Renal pelvis (tissue), 4 donors: ENCODE results near the gene ZBTB42. TPM values are rescaled to one million over a fixed set of nuclear protein-coding genes. Genes with fewer than 3 reads are reported as not detected.

ENCODE experiments used
- DNase-seq: peaks from one replicate; pipeline ENCODE4 v3.0.0-alpha.2; 2013
- polyA plus RNA-seq, 3 donors: library from polyadenylated mRNA; unstranded; fragments of 120-200 nt; gene quantifications; one replicate each; pipeline ENCODE4 v1.2.1, GENCODE V29; 2013; ENCODE audit not compliant: insufficient read length in 3 of 3

The ZBTB42 gene
- polyA plus RNA-seq, 3 donors: 4.7 to 5.4 (median 5.1) TPM

DNA sequence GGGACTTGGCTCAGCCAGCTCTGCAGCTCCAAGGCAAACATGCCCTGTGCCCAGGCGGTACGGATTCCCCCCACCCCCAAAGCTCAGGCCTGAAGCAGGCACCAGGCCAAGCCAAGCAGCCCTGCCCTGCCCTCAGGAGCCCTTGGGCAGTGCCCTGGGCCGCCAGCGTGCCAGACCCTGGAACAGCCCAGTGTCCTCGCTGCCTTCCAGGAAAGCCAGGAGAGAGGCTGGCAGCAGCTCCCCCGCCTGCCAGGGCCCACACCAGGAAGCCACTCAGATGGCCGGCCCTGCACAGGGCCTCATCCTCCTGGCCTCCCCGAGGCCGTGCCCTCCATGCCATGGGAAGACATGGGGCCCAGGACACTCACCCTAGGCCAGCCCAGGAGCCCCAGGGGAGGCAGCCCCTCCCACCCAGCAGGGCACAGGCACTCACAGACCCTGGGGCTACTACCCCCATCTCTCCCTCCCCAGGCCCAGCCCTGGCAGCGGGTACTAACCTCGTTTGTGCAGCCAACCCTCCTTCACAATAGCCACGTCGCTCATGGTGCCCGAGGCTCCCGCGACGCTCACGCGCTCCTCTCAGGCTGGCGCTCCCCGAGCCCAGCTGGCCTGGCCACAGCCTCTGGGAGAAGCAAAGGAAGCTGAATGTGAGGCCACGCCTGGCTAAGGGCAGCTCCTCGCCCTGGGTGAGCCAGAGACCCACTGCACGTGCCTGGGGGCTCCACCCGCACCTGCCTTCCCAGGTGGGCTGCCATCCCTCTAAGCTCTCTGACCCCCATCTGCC lies 8.6 kb upstream of the ZBTB42 start:
- no peak for DNase-seq

DNA sequence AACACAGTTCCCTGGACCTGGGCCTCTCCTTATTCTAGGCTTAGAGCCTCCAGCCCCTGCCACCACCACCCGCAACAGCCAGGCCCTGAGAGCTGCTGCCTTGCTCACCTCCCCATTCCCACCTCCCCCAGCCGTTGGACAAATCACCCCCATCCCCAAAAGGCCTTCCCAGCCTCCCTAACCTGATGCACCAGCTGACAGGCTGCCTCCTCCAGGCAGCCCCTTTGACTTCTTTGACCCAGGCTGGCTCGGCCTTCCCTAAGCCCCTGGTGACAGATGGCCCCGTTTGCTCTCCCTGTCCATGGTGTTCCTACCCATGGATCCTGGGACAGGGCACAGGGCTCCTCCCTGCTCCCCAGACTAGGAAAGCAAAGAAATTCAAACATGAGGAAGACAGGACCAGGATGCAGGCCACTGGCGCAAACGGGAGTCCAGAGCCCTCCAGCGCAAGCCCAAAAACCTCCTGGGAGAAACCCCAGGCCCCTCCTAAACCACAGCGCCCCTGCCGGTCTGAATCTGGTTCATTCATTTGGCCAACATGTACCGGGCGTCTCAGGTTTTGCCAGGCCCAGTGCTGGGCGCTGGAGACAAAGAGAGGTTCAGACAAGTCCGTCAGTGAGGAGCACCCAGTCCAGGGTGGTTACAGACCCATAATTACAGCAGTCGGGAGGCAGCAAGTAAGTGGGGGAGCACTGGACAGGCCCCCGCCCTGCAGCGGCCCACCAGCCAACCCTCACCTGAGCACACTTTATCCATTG lies 7.8 kb upstream of the ZBTB42 start:
- no peak for DNase-seq

DNA sequence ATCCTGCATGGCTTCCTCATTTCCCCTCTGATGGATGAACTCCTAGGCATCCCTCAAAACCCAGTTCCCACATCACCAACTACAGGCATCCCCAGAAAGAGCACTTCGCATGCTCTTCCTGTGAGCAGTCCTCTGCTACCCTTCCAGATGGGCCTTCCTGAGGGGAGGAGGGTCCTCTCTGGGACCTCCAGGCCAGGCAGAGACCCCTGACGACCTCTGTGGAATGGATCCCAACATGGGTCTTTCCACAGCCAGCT lies 7.3 kb upstream of the ZBTB42 start:
- DNase-seq: no peak

DNA sequence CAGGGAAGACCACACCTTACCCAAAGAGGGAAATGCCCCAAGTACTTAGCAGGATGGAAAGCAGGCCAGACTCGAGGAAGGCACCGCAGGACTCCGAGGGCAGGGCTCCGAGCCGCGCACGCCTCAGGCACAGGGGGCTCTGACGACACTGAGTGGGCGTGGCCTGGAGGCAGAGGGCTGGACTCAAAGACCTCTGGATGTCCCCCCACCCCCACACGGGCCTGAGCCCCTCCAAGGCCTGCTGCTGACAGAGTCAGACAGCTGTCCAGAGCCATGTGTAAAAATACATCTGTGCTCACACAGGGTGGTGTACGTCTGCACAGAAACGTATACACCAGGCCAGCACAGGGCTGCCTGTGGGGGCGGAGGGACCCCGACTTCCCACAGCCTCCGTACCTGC lies 6.8 kb upstream of the ZBTB42 start:
- no peak for DNase-seq

DNA sequence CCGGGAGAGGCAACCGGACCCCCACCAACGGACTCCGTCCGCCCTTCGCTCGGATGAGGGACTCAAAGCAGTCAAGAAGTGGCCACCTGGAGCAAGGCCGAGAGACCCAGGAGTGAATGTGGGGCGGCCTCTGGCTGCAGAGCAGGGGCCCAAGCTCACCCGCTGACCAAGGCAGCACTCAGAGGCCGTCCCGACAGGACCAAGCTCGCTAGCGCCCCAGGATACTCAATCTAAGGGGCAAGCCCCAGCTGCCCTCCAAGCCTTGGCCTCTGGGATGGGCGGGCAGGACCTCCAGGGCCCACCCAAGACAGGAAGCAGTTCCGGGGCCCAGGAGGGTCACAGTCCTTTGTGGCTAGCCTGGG lies 6.3 kb upstream of the ZBTB42 start:
- DNase-seq: no peak

DNA sequence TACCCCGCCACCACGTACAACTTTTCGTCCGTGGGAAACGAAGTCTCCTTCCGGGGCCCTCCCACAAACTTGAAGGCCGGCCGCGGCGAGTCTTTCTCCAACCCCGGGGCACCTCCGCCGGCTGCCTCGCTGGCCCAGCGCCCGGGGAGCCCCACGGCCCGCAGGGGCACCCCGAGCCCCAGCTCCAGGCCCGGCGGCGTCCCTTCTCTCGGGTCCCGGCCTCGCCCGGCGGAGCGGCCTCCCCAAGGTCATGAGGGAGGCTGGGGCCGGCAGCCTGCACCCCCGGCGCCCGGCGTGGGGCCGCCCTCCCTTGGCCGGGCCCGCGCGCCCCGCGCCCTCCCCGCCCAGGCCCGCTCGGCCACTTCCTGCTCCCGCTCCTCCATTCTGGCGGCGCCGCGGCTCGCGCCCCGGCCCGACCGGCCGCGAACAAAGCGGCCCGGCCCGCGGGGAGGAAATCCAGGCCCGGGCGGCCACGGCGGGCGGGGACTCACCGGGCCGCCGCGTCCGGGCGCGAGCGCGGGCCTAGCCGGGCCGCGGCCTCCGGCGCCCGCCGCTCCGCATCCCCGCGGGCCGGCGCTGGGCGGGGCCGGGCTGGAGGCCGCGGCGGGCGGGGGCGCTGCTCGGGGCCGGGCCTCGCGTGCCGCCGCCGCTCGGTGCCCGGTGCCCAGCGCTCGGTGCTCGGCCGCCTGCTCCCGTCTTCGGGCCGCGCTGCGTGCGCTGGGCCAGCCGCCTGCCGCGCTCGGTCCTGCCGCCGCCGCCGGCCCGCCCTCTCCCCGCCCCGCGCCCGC lies 5.7 kb upstream of the ZBTB42 start, which contains the start of gene AKT1:
AKT1 (minus strand) TSS at position 756 of the 788 bp plus-strand sequence. CDS start 3,105 bp downstream, outside the sequence.
- DNase-seq: no peak

DNA sequence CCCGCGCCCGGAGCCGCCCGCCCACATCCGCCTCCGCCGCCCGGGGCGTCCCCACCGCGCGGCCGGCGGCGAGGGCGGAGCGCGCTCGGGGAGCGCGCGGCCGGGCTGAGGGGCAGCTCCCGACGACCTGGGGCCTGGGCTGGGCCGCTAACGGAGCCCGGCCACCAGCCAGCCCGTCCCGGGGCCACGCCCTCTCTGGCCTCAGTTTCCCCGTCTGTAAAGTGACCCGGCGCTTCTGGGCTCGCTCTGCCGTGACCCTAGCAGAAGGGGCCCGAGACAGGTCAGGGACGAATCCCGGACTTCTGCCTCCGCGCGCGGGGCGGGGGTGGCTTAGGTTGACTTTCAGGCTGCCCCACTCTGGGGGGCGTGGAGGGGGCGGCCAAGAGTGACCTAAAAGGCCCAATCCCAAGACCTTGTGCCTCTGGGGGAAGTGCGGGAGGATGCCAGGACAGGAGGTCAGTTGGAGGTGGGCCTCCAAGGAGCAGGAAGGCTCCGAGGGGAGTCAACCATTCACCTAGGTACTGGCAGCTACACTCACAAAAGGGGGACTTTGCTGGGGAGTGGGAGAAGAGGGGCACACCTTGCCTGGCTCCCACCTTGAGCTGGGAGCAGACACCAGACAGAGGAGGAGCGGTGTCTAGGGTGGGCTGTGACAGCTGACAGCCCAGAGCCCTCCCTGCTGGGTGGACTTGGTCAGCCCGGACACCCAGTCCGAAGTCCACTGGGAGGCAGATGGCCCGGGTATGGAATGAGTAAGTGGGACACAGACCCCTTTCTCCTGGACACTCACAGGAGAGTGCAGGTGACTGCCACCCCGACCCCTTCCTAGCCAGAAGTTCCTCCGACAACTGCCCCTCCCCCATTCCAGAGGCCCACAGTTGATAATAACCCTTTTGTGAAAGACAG lies 4.9 kb upstream of the ZBTB42 start:
- DNase-seq: no peak

DNA sequence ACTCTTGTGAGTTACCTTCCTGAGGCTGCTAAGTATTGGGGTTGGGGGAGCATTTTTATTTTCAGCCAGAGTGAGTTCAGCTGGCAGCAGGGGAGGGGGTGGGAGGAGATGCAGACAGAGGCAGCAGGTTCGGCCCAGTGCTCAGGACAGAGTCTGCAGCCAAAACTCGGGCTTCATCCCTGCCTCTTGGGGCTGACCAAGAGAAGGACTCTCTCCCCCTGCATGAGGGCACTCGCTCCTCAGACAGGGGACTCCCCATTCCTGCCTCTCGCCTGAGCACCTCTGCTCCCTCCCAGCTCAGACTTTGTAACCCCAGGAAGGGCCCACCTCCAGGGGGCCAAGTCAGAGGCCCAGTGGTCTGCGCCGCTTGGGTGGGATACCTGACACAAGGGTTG lies 4.2 kb upstream of the ZBTB42 start:
- no peak for DNase-seq

DNA sequence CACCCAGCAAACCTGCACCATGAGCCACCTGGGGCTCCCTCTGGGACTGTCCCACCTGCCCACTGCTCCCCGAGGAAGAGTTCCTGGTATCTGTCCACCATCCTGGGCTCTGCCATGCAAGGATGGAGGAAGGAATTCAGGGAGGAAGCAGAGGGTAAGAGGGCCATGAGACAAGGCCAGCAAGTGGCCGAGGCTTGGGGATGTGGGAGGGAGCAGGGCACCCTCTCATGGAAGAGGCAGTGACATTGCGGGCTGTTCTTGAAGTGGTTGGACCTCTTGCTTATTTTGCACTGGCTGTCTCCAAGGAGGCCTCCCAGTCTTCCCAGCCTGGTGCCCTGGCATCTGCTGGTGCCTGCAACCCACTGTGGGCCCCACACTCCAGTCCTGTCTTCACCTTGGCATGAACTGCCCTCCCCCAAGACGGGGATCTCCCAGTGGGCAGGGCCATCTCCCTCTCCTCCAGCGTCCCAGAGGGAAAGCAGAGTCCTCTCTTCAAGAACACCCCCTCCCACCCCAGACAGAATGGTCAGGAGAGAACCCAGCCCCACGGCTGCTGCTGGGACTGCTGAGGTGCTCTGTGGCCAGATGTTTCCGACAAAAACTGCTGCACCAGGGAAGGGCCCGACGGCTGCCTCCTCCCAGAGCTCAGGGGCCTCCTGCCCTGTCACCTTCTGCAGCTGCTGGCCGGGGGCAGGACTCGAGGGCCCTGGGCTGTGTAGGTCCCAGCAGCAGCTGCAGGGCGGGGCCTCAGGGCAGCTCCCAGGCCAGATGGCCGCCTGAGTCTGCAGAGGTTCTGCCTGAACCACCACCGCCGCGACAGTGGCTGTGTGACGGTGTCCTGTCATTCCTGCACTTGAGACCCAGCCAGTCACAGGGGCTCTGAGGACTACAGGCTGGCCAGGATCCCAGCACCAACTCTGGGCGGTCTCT lies 3.5 kb upstream of the ZBTB42 start:
- DNase-seq: no peak

DNA sequence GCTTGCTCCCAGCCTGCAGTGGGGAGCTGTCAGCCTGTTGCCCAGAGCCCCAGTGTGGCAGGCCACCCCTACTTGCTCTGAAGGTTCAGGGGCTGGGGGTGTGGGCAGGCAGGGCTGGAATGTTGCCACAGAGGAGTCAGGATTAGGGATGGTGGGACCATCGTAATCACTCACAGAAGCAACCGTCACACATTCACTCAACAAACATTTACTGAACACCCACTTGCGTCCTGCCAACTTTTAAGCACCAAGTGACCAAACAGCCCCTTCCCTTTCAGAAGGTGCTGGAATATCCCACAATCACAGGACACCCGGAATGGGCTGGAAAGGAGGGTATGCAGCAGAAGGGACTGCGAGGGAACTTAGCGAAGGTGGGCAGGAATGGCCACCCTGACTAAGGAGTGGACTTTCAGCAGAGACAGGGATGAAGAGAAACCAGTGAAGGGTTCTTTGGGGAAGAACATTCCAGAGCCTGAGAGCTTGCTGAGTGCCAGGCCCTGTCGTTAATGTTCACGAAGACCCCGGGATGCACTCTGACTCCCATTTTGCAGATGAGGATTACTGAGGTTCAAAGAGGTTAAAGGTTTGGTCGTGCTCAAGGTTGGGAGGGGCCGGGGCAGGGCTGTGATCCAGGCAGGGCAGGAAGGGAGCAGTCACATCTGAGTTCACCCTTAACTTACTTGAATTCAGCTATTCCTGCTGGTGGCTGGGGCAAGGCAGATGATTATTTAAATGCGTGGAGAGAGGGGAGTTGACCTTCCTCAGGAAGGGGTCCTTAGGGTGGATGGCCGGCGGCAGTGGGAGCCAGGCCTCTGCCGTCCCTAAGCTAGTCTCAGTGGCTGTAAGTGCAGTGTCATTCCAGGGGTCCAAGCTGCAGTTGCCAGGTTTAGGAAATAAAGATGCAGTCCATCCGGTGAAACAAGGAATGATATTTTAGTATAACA lies 2.3 kb upstream of the ZBTB42 start:
- no peak for DNase-seq

DNA sequence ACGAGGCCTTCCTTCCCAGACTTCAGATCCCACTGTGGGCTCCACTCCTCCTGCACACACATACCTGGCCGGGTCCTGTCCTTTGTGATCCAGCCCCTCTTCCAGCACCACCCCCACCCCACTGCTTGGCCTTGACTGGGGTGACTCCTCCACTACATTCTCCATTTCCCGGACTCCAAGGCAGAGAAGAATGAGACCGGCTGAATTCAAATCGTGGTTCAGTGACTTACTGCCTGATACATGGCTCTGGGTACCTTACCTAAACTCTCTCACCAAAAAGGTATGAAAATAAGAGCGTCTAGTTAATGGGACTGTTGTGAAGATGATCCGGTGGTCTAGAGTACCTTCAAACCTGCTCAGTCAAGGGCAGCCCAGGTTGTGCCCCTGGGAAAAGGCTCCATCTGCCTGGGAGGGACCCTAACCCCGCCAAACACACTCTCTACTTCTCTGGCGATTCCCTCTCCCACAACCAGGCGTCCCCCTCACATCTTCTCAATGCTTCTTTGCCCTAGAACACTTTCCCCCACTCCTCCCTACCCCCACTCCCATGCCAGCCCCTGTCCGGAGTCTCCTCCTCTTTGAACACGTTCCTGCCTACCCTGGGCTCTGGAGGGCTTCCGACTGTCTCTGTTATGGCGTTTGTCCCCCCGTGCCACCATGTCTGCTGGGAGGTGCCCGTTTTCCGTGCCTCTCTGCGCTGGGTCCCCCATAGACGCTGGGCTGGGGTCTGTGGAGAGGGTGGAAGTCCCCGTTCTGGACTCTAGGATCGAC lies 1.5 kb upstream of the ZBTB42 start:
- no peak for DNase-seq

DNA sequence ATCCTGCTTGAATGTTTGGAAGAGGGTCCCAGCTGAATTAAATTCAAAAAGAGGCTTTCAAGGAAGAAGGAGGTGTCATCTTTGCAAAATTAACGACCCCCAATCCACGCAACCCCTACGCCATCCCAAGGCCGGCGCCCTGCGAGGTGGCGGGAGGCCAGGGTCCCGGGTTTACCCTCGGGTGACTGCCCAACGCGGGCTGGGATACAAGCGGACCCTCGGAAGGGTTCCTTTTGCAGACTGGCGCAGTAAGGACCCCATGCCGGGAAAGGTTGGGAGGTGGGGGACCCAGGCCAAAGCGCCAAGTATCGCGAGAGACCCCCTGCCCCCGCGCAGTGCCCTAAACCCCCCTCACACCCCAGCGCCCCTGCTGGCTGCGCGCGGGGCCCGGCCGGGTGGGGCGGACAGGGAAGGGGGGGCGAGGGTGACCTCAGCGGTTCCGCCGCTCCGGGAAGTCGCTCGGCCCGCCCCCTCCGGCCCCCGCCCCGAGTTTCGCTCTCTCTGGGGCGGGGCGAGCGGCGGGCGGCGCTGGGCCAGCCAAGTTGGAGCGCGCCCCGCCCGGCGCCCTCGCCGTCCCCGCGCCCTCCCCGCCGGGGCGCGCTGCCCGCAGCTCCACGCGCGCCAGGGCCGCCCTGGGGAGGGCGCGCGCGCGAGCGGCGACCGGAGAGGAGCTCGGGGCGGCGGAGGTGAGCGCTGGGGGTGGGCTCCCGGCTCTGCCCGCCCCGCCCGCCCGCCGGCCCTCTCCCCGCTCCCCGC lies 708 bp upstream of the ZBTB42 start:
- peak; percentile 71 for DNase-seq

DNA sequence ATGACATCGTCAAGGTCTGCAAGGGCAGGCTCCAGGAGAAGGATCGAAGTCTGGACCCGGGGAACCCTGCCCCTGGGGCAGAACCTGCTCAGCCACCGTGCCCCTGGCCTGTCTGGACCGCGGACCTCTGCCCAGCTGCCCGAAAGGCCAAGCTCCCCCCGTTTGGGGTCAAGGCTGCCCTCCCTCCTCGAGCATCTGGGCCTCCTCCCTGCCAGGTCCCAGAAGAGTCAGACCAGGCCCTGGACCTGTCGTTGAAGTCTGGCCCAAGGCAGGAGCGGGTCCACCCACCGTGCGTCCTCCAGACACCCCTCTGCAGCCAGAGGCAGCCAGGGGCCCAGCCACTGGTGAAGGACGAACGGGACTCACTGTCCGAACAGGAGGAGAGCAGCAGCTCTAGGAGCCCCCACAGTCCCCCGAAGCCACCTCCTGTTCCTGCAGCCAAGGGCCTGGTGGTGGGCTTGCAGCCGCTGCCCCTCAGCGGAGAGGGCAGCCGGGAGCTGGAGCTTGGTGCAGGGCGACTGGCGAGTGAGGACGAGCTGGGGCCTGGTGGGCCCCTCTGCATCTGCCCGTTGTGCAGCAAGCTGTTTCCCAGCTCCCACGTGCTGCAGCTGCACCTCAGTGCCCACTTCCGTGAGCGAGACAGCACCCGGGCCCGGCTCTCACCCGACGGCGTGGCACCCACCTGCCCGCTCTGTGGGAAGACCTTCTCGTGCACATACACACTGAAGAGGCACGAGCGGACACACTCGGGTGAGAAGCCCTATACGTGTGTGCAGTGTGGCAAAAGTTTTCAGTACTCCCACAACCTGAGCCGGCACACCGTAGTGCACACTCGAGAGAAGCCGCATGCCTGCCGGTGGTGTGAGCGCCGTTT lies 856 bp downstream of the ZBTB42 start:
- DNase-seq: no peak

DNA sequence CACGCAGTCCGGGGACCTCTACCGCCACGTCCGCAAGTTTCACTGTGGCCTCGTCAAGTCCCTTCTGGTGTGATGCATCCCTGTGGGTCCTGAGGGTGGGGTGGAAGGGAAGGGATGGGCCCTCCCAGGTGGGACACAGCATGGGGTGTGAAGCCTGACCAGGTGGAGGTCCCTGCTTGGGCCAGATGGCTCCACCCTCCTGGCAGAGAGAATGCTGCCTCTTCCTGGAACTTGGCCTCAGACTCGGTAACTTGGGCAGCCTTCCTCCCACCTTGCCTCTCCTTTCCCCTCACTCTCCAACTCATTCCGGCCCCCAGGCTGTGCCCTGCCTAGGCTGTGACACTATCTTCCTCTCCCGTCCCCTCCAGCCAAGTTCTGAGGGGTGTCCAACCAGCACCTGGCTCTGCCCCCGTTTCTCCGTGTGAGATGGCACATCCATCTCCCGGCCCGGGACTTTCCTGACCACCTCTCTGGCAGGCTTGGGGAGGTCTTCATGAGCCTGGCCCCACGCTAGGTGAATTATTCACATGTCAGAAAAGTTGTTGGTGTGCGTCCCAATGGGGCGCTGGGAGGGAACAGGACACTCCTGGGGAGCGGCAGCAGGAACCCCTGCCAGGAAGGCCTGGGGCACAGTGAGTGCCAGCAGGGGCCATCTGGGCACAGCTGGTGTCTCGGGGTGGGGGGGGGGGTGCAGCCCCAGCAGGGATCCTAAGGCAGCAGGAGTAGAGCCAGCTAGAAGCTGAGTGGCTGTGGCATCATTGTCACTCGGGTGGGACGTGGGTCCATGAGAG lies 1.7 kb downstream of the ZBTB42 start:
- DNase-seq: no peak

DNA sequence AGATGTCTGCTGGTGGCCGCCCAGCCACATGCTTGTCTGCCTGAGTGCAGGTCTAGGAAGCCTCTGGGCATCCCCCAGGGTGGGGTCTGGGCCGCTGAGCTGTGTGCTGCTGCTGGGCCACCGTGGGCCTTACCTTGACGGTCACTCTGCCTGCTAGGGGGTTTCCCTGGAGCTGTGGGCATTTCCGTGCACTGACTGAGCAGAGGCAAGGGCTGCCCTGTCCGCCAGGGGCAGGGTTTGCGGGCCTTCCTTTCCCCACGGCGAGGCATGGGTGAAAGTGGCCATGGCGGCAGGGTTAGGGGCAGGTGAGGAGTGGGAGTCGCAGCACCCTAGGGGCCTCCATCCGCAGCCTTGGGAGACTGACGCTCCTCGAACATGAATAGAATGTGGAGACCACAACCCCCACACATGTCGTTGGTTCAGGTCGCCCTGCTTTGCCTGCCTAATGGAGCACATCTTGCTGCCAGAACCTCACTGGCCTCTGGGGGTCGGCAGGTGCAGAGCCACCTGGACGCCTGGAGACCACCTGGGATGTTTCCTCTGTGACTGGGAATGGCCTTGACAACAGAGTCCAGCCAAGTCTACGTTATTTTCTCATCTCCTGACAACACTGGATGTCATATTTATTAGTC lies 2.5 kb downstream of the ZBTB42 start:
- no peak for DNase-seq
